Measurements from ENCODE around the gene FN3KRP.
"Not testable (repeated sequence)": the region's sequence is repeated elsewhere in the genome, so short reads cannot be mapped to it uniquely, and the experiment has no call there.

Gene FN3KRP

GRCh38 chr17:82753201-82753464 is 36.6 kb downstream of the FN3KRP start:
- Histone ChIP-seq H3K36me3 (ENCODE audit: insufficient read depth, low read length) (peaks cover 6% of the 10 kb centered on the region; the same call in 1 of the 2 replicates), H3K9me3 (ENCODE audit: control insufficient read depth, insufficient read depth, low read length) (0 out of 2 replicates have a peak, but pooled peaks cover 3% of the 10 kb centered on the region), H3K9ac (ENCODE audit: low read depth, low read length) (peak overlapping the region; percentile 72; the same call in 1 of the 2 replicates), H3K4me1 (ENCODE audit: insufficient read depth, low read length) (peaks cover 13% of the 10 kb centered on the region)

- H3K4me1 ChIP-seq (ENCODE audit: insufficient read depth, low read length) = peaks cover 13% of the 10 kb centered on the region
- 0 out of 2 replicates have a peak, but pooled peaks cover 3% of the 10 kb centered on the region for H3K9me3 ChIP-seq (ENCODE audit: control insufficient read depth, insufficient read depth, low read length)
- no peaks in the 10 kb centered on the region for H3K36me3 ChIP-seq (ENCODE audit: insufficient read depth, low read length)
- H3K9ac ChIP-seq (ENCODE audit: low read depth, low read length) = peak overlapping the region; percentile 72
Observed at GRCh38 chr17:82754297-82755208, 38.0 kb downstream of the FN3KRP start.

GRCh38 chr17:82756166-82756565 is 39.7 kb downstream of the FN3KRP start:
- H3K9ac ChIP-seq (ENCODE audit: low read depth, low read length) = no peak overlapping the region
- H3K9me3 ChIP-seq (ENCODE audit: control insufficient read depth, insufficient read depth, low read length) = no peaks in the 10 kb centered on the region
- no peaks in the 10 kb centered on the region for H3K36me3 ChIP-seq (ENCODE audit: insufficient read depth, low read length)
- H3K4me1 ChIP-seq (ENCODE audit: insufficient read depth, low read length) = peaks cover 13% of the 10 kb centered on the region

GRCh38 chr17:82765371-82765770 is 48.9 kb downstream of the FN3KRP start:
- Histone ChIP-seq H3K9me3 (ENCODE audit: control insufficient read depth, insufficient read depth, low read length) (no peaks in the 10 kb centered on the region), H3K9ac (ENCODE audit: low read depth, low read length) (no peak overlapping the region), H3K36me3 (ENCODE audit: insufficient read depth, low read length) (peaks cover 19% of the 10 kb centered on the region), H3K4me1 (ENCODE audit: insufficient read depth, low read length) (no peaks in the 10 kb centered on the region)

- H3K4me1 ChIP-seq (ENCODE audit: insufficient read depth, low read length) = no peaks in the 10 kb centered on the region
- no peaks in the 10 kb centered on the region for H3K9me3 ChIP-seq (ENCODE audit: control insufficient read depth, insufficient read depth, low read length)
- H3K9ac ChIP-seq (ENCODE audit: low read depth, low read length) = no peak overlapping the region
- H3K36me3 ChIP-seq (ENCODE audit: insufficient read depth, low read length) = peaks cover 23% of the 10 kb centered on the region
Observed at GRCh38 chr17:82767041-82767754, 50.7 kb downstream of the FN3KRP start.

- Histone ChIP-seq H3K9ac (ENCODE audit: low read depth, low read length) (no peak overlapping the region), H3K4me1 (ENCODE audit: insufficient read depth, low read length) (no peaks in the 10 kb centered on the region), H3K9me3 (ENCODE audit: control insufficient read depth, insufficient read depth, low read length) (no peaks in the 10 kb centered on the region), H3K36me3 (ENCODE audit: insufficient read depth, low read length) (peaks cover 25% of the 10 kb centered on the region)
Observed at GRCh38 chr17:82769041-82769440, 52.5 kb downstream of the FN3KRP start.

- Histone ChIP-seq H3K9me3 (ENCODE audit: control insufficient read depth, insufficient read depth, low read length) (no peaks in the 10 kb centered on the region), H3K9ac (ENCODE audit: low read depth, low read length) (no peak overlapping the region), H3K4me1 (ENCODE audit: insufficient read depth, low read length) (no peaks in the 10 kb centered on the region), H3K36me3 (ENCODE audit: insufficient read depth, low read length) (peaks cover 24% of the 10 kb centered on the region)
Observed at GRCh38 chr17:82772026-82772425, 55.5 kb downstream of the FN3KRP start.

GRCh38 chr17:82774456-82774855 is 58.0 kb downstream of the FN3KRP start:
- not testable (repeated sequence) for H3K9ac ChIP-seq (ENCODE audit: low read depth, low read length); H3K9me3 ChIP-seq (ENCODE audit: control insufficient read depth, insufficient read depth, low read length); H3K4me1 ChIP-seq (ENCODE audit: insufficient read depth, low read length)
- H3K36me3 ChIP-seq (ENCODE audit: insufficient read depth, low read length) = peaks cover 15% of the 10 kb centered on the region

GRCh38 chr17:82775001-82775823 is 58.7 kb downstream of the FN3KRP start:
- Histone ChIP-seq H3K36me3 (ENCODE audit: insufficient read depth, low read length) (peaks cover 15% of the 10 kb centered on the region), H3K9ac (ENCODE audit: low read depth, low read length) (no peak overlapping the region), H3K9me3 (ENCODE audit: control insufficient read depth, insufficient read depth, low read length) (no peaks in the 10 kb centered on the region), H3K4me1 (ENCODE audit: insufficient read depth, low read length) (no peaks in the 10 kb centered on the region)

- peaks cover 15% of the 10 kb centered on the region for H3K36me3 ChIP-seq (ENCODE audit: insufficient read depth, low read length)
- H3K9me3 ChIP-seq (ENCODE audit: control insufficient read depth, insufficient read depth, low read length) = no peaks in the 10 kb centered on the region
- H3K9ac ChIP-seq (ENCODE audit: low read depth, low read length) = no peak overlapping the region
- H3K4me1 ChIP-seq (ENCODE audit: insufficient read depth, low read length) = no peaks in the 10 kb centered on the region
Observed at GRCh38 chr17:82776454-82776853, 59.9 kb downstream of the FN3KRP start.

Data from ES-I3 (cell line).